ENCODE results near the gene LAMA5. TPM values are rescaled to one million over a fixed set of nuclear protein-coding genes. Genes with fewer than 3 reads are reported as not detected.

Gene LAMA5
- total RNA-seq, 1 donor from 2014 or later = 12.1 TPM

DNA sequence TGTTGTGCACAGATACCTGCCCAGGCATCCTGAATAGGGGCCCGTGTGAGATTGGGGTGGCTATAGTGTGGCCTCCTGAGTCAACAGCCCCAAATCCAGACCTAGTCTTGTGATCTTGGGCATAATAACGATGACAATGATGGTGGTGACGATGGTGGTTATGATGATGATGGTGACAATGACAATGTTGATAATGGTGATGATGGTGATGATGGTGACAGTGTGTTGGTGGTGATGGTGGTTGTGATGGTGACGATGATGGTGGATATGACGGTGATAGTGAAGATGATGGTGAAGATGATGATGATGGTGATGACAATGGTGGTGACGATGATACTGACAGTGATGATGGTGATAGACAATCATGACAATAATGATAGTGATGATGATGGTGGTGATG, 14.7 kb upstream of the LAMA5 start:
- DNase-seq (ENCODE audit: low spot score) = no peak
- H3K4me3 ChIP-seq = no peak overlapping the region
- H3F3A ChIP-seq (ENCODE audit: low read depth) = peaks cover 34% of the 10 kb centered on the region
- H2AFZ ChIP-seq (replicated peaks) = no peak overlapping the region
- H3K4me2 ChIP-seq = no peak overlapping the region
- peaks cover 32% of the 10 kb centered on the region for H3K79me2 ChIP-seq (ENCODE audit: low read depth)
- Mint-ChIP-seq H3K27me3 (ENCODE audit: insufficient read depth, low read depth) (peaks cover 10% of the 10 kb centered on the region), H3K27ac (no peak overlapping the region), H3K36me3 (peaks cover 12% of the 10 kb centered on the region), H3K4me1 (peaks cover 26% of the 10 kb centered on the region), H3K4me3 (peak overlapping the region; percentile 7), H3K9me3 (peaks cover 4% of the 10 kb centered on the region)
- H3K36me3 ChIP-seq = no peaks in the 10 kb centered on the region
- no peaks in the 10 kb centered on the region for H3K27me3 ChIP-seq
- H3K9me3 ChIP-seq (ENCODE audit: low read depth) = no peaks in the 10 kb centered on the region
- TF ChIP-seq, protein P1, sequence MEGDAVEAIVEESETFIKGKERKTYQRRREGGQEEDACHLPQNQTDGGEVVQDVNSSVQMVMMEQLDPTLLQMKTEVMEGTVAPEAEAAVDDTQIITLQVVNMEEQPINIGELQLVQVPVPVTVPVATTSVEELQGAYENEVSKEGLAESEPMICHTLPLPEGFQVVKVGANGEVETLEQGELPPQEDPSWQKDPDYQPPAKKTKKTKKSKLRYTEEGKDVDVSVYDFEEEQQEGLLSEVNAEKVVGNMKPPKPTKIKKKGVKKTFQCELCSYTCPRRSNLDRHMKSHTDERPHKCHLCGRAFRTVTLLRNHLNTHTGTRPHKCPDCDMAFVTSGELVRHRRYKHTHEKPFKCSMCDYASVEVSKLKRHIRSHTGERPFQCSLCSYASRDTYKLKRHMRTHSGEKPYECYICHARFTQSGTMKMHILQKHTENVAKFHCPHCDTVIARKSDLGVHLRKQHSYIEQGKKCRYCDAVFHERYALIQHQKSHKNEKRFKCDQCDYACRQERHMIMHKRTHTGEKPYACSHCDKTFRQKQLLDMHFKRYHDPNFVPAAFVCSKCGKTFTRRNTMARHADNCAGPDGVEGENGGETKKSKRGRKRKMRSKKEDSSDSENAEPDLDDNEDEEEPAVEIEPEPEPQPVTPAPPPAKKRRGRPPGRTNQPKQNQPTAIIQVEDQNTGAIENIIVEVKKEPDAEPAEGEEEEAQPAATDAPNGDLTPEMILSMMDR (IDR thresholded peaks at IDR 0.05) = no peak
- TF ChIP-seq EZH2 (IDR thresholded peaks at IDR 0.05) (no peak), EZH2phosphoT487 (IDR thresholded peaks at IDR 0.05) (no peak)
- H3K9ac ChIP-seq = no peak overlapping the region
- H3K4me1 ChIP-seq = peaks cover 10% of the 10 kb centered on the region
- H4K20me1 ChIP-seq (ENCODE audit: low read depth) = peaks cover 15% of the 10 kb centered on the region
- H3K27ac ChIP-seq = no peak overlapping the region

DNA sequence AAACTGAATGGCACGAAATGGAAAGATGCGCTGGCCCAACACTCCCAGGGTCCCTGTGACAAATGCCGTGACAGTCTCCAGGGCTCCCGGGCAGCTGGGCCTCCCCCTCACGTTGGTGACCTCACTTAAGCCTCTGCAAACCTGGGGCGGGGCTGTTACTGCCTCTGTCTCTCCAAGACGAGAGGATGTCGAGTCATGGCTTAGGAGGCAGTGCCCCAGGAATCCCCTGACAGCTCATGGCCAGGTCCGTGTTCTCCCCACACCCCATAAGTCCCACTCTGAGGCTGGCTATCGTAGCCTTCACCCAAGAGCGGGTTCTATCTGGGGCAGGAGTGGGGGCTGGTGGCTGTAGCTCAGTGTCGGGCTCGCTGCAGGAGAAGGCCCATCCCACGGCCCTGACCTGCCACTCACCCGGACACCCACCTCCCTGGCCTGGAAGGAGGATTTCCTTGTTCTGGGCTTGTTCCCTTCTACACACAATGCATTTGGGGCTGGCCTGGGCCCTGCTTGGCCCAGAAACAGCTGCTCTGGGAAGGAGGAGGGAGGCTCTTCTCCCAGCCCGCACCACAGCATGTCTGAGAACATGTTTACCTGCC, 14.2 kb upstream of the LAMA5 start:
- H3K27me3 ChIP-seq = no peaks in the 10 kb centered on the region
- peaks cover 28% of the 10 kb centered on the region for H3K79me2 ChIP-seq (ENCODE audit: low read depth)
- peaks cover 12% of the 10 kb centered on the region for H3K36me3 Mint-ChIP-seq
- peaks cover 27% of the 10 kb centered on the region for H3K4me1 Mint-ChIP-seq
- no peak overlapping the region for H3K4me2 ChIP-seq
- H3K4me1 ChIP-seq = peaks cover 13% of the 10 kb centered on the region
- no peak overlapping the region for H3K9ac ChIP-seq
- no peak overlapping the region for H3K4me3 Mint-ChIP-seq
- peaks cover 38% of the 10 kb centered on the region for H3F3A ChIP-seq (ENCODE audit: low read depth)
- TF ChIP-seq EZH2 (IDR thresholded peaks at IDR 0.05) (no peak), EZH2phosphoT487 (IDR thresholded peaks at IDR 0.05) (no peak)
- TF ChIP-seq, protein P1 (IDR thresholded peaks at IDR 0.05) = no peak
- H3K9me3 ChIP-seq (ENCODE audit: low read depth) = no peaks in the 10 kb centered on the region
- peaks cover 4% of the 10 kb centered on the region for H3K9me3 Mint-ChIP-seq
- H3K27me3 Mint-ChIP-seq (ENCODE audit: insufficient read depth, low read depth) = peaks cover 13% of the 10 kb centered on the region
- no peak overlapping the region for H2AFZ ChIP-seq (replicated peaks)
- H3K27ac Mint-ChIP-seq = no peak overlapping the region
- H3K27ac ChIP-seq = no peak overlapping the region
- H3K4me3 ChIP-seq = no peak overlapping the region
- no peak for DNase-seq (ENCODE audit: low spot score)
- peaks cover 15% of the 10 kb centered on the region for H4K20me1 ChIP-seq (ENCODE audit: low read depth)
- no peaks in the 10 kb centered on the region for H3K36me3 ChIP-seq

GRCh38 chr20:62378215-62378614, 11.1 kb upstream of the LAMA5 start:
- no peak for DNase-seq (ENCODE audit: low spot score)
- H4K20me1 ChIP-seq (ENCODE audit: low read depth) = no peaks in the 10 kb centered on the region
- Mint-ChIP-seq H3K4me3 (no peak overlapping the region), H3K9me3 (peaks cover 4% of the 10 kb centered on the region), H3K36me3 (peaks cover 12% of the 10 kb centered on the region), H3K27ac (no peak overlapping the region), H3K4me1 (peaks cover 11% of the 10 kb centered on the region), H3K27me3 (ENCODE audit: insufficient read depth, low read depth) (peaks cover 17% of the 10 kb centered on the region)
- H3K36me3 ChIP-seq = no peaks in the 10 kb centered on the region
- H3K4me3 ChIP-seq = no peak overlapping the region
- H3K79me2 ChIP-seq (ENCODE audit: low read depth) = no peaks in the 10 kb centered on the region
- H3K9ac ChIP-seq = no peak overlapping the region
- TF ChIP-seq EZH2phosphoT487 (IDR thresholded peaks at IDR 0.05) = no peak
- TF ChIP-seq EZH2 (IDR thresholded peaks at IDR 0.05) = no peak
- no peaks in the 10 kb centered on the region for H3K9me3 ChIP-seq (ENCODE audit: low read depth)
- H2AFZ ChIP-seq (replicated peaks) = no peak overlapping the region
- no peak overlapping the region for H3K4me2 ChIP-seq
- no peaks in the 10 kb centered on the region for H3K27me3 ChIP-seq
- peaks cover 37% of the 10 kb centered on the region for H3F3A ChIP-seq (ENCODE audit: low read depth)
- peak overlapping the region; percentile 29 for H3K27ac ChIP-seq
- peaks cover 13% of the 10 kb centered on the region for H3K4me1 ChIP-seq

DNA sequence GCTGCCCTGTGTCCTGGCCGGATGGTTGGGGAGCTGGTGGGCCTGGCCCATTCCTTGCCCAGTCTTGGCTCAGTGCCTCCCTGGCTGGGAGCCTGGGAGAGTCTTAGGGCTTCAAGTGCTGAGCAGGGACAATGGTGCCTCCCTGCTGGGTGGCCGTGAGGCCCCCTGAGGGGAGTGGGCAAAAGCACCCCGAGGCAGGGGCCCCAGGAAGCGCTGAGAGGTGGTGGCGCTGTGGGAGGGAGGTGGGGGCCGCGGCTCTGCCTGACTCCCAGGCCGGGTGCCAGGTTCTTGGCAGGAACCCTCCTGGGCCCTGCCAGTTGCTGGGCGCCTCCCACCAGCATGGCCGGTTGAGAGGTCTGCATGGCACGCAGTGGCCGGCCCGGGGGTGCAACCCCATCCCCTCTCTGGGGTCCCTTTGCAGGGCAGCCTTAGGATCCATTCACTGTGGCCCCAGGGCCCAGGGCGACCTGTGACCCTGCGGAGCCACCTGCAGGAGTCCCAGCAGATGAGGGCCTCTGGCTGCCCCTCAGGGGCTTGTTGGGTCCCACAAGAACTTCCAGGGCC, 10.6 kb upstream of the LAMA5 start:
- Mint-ChIP-seq H3K4me3 (no peak overlapping the region), H3K36me3 (peaks cover 12% of the 10 kb centered on the region), H3K27ac (no peak overlapping the region), H3K27me3 (ENCODE audit: insufficient read depth, low read depth) (peaks cover 17% of the 10 kb centered on the region), H3K9me3 (peaks cover 6% of the 10 kb centered on the region), H3K4me1 (peaks cover 11% of the 10 kb centered on the region)
- peaks cover 32% of the 10 kb centered on the region for H3F3A ChIP-seq (ENCODE audit: low read depth)
- DNase-seq (ENCODE audit: low spot score) = no peak
- peaks cover 13% of the 10 kb centered on the region for H3K4me1 ChIP-seq
- peak overlapping the region; percentile 91 for H3K27ac ChIP-seq
- TF ChIP-seq EZH2 (IDR thresholded peaks at IDR 0.05) = no peak
- TF ChIP-seq EZH2phosphoT487 (IDR thresholded peaks at IDR 0.05) = no peak
- TF ChIP-seq, protein P1 (IDR thresholded peaks at IDR 0.05) = no peak
- H3K79me2 ChIP-seq (ENCODE audit: low read depth) = no peaks in the 10 kb centered on the region
- no peak overlapping the region for H3K9ac ChIP-seq
- no peaks in the 10 kb centered on the region for H3K27me3 ChIP-seq
- no peak overlapping the region for H3K4me3 ChIP-seq
- no peaks in the 10 kb centered on the region for H4K20me1 ChIP-seq (ENCODE audit: low read depth)
- H3K36me3 ChIP-seq = no peaks in the 10 kb centered on the region
- no peak overlapping the region for H2AFZ ChIP-seq (replicated peaks)
- H3K4me2 ChIP-seq = no peak overlapping the region
- no peaks in the 10 kb centered on the region for H3K9me3 ChIP-seq (ENCODE audit: low read depth)

Data from neural progenitor cell (in vitro differentiated cells).